ENCODE measurements around the gene ERC2.
"Not testable (repeated sequence)": the region's sequence is repeated elsewhere in the genome, so short reads cannot be mapped to it uniquely, and the experiment has no call there.

ERC2 gene

GRCh38 chr3:55875113-55875512, 593.2 kb downstream of the ERC2 start:
- Mint-ChIP-seq H3K27me3 (no peaks in the 10 kb centered on the region), H3K4me3 (no peak overlapping the region), H3K36me3 (no peaks in the 10 kb centered on the region), H3K9me3 (no peaks in the 10 kb centered on the region), H3K4me1 (no peaks in the 10 kb centered on the region), H3K27ac (no peak overlapping the region)
- no peak for DNase-seq (ENCODE audit: low spot score in 2 of 2)
- no peak for ATAC-seq (ENCODE audit: low read depth)

- ATAC-seq (ENCODE audit: low read depth) (no peak), DNase-seq (ENCODE audit: low spot score in 2 of 2) (no peak)
- Mint-ChIP-seq H3K9me3 (no peaks in the 10 kb centered on the region), H3K4me3 (no peak overlapping the region), H3K27ac (no peak overlapping the region), H3K36me3 (no peaks in the 10 kb centered on the region), H3K4me1 (no peaks in the 10 kb centered on the region), H3K27me3 (no peaks in the 10 kb centered on the region)
Observed at GRCh38 chr3:55873523-55874254, 594.6 kb downstream of the ERC2 start.

- H3K36me3 Mint-ChIP-seq, result no peaks in the 10 kb centered on the region
- no peaks in the 10 kb centered on the region for H3K4me1 Mint-ChIP-seq
- ATAC-seq (ENCODE audit: low read depth), result no peak
- no peak overlapping the region for H3K27ac Mint-ChIP-seq
- H3K4me3 Mint-ChIP-seq, result no peak overlapping the region
- H3K9me3 Mint-ChIP-seq, result no peaks in the 10 kb centered on the region
- DNase-seq (ENCODE audit: low spot score in 2 of 2), result no peak
- no peaks in the 10 kb centered on the region for H3K27me3 Mint-ChIP-seq
Observed at GRCh38 chr3:55870594-55870993, 597.7 kb downstream of the ERC2 start.

GRCh38 chr3:55868347-55868746, 599.9 kb downstream of the ERC2 start:
- H3K27ac Mint-ChIP-seq, result no peak overlapping the region
- no peaks in the 10 kb centered on the region for H3K4me1 Mint-ChIP-seq
- ATAC-seq (ENCODE audit: low read depth) (no peak), DNase-seq (ENCODE audit: low spot score in 2 of 2) (no peak)
- H3K9me3 Mint-ChIP-seq, result no peaks in the 10 kb centered on the region
- H3K27me3 Mint-ChIP-seq, result no peaks in the 10 kb centered on the region
- no peaks in the 10 kb centered on the region for H3K36me3 Mint-ChIP-seq
- H3K4me3 Mint-ChIP-seq, result no peak overlapping the region

GRCh38 chr3:55863028-55863427, 605.2 kb downstream of the ERC2 start:
- Mint-ChIP-seq H3K4me3 (no peak overlapping the region), H3K36me3 (no peaks in the 10 kb centered on the region), H3K9me3 (no peaks in the 10 kb centered on the region), H3K27me3 (no peaks in the 10 kb centered on the region), H3K4me1 (no peaks in the 10 kb centered on the region), H3K27ac (no peak overlapping the region)
- no peak for ATAC-seq (ENCODE audit: low read depth)
- DNase-seq (ENCODE audit: low spot score in 2 of 2), result no peak

- Mint-ChIP-seq H3K9me3 (no peaks in the 10 kb centered on the region), H3K27me3 (no peaks in the 10 kb centered on the region), H3K4me1 (no peaks in the 10 kb centered on the region), H3K27ac (no peak overlapping the region), H3K36me3 (no peaks in the 10 kb centered on the region), H3K4me3 (no peak overlapping the region)
- ATAC-seq (ENCODE audit: low read depth), result no peak
- DNase-seq (ENCODE audit: low spot score in 2 of 2), result no peak
Observed at GRCh38 chr3:55860049-55860721, 608.1 kb downstream of the ERC2 start.

- Mint-ChIP-seq H3K27me3 (no peaks in the 10 kb centered on the region), H3K4me3 (no peak overlapping the region), H3K36me3 (no peaks in the 10 kb centered on the region), H3K27ac (no peak overlapping the region), H3K9me3 (no peaks in the 10 kb centered on the region), H3K4me1 (no peaks in the 10 kb centered on the region)
- ATAC-seq (ENCODE audit: low read depth), result no peak
- DNase-seq (ENCODE audit: low spot score in 2 of 2), result no peak
Observed at GRCh38 chr3:55859305-55859704, 609.0 kb downstream of the ERC2 start.

- Mint-ChIP-seq H3K27ac (no peak overlapping the region), H3K9me3 (no peaks in the 10 kb centered on the region), H3K4me1 (no peaks in the 10 kb centered on the region), H3K36me3 (no peaks in the 10 kb centered on the region), H3K4me3 (no peak overlapping the region), H3K27me3 (no peaks in the 10 kb centered on the region)
- DNase-seq (ENCODE audit: low spot score in 2 of 2), result no peak
- no peak for ATAC-seq (ENCODE audit: low read depth)
Observed at GRCh38 chr3:55858727-55859126, 609.5 kb downstream of the ERC2 start.

- H3K36me3 Mint-ChIP-seq, result no peaks in the 10 kb centered on the region
- H3K4me3 Mint-ChIP-seq, result no peak overlapping the region
- H3K27ac Mint-ChIP-seq, result no peak overlapping the region
- no peaks in the 10 kb centered on the region for H3K4me1 Mint-ChIP-seq
- H3K9me3 Mint-ChIP-seq, result no peaks in the 10 kb centered on the region
- no peaks in the 10 kb centered on the region for H3K27me3 Mint-ChIP-seq
- no peak for ATAC-seq (ENCODE audit: low read depth)
- DNase-seq (ENCODE audit: low spot score in 2 of 2), result no peak
Observed at GRCh38 chr3:55858302-55858701, 610.0 kb downstream of the ERC2 start.

GRCh38 chr3:55857633-55858032, 610.6 kb downstream of the ERC2 start:
- no peak overlapping the region for H3K4me3 Mint-ChIP-seq
- DNase-seq (ENCODE audit: low spot score in 2 of 2), result no peak
- no peaks in the 10 kb centered on the region for H3K4me1 Mint-ChIP-seq
- no peak for ATAC-seq (ENCODE audit: low read depth)
- no peaks in the 10 kb centered on the region for H3K9me3 Mint-ChIP-seq
- H3K27ac Mint-ChIP-seq, result no peak overlapping the region
- H3K27me3 Mint-ChIP-seq, result no peaks in the 10 kb centered on the region
- no peaks in the 10 kb centered on the region for H3K36me3 Mint-ChIP-seq

GRCh38 chr3:55855311-55855710, 613.0 kb downstream of the ERC2 start:
- Mint-ChIP-seq H3K27me3 (no peaks in the 10 kb centered on the region), H3K9me3 (peaks cover 3% of the 10 kb centered on the region), H3K4me1 (no peaks in the 10 kb centered on the region), H3K36me3 (no peaks in the 10 kb centered on the region), H3K4me3 (no peak overlapping the region), H3K27ac (no peak overlapping the region)
- DNase-seq (ENCODE audit: low spot score in 2 of 2) (no peak), ATAC-seq (ENCODE audit: low read depth) (no peak)

- H3K27me3 Mint-ChIP-seq, result no peaks in the 10 kb centered on the region
- H3K4me3 Mint-ChIP-seq, result no peak overlapping the region
- peaks cover 3% of the 10 kb centered on the region for H3K9me3 Mint-ChIP-seq
- H3K4me1 Mint-ChIP-seq, result no peaks in the 10 kb centered on the region
- H3K36me3 Mint-ChIP-seq, result no peaks in the 10 kb centered on the region
- no peak for ATAC-seq (ENCODE audit: low read depth)
- no peak for DNase-seq (ENCODE audit: low spot score in 2 of 2)
- H3K27ac Mint-ChIP-seq, result no peak overlapping the region
Observed at GRCh38 chr3:55854494-55854893, 613.8 kb downstream of the ERC2 start.

GRCh38 chr3:55852326-55852725, 615.9 kb downstream of the ERC2 start:
- Mint-ChIP-seq H3K36me3 (no peaks in the 10 kb centered on the region), H3K27ac (no peak overlapping the region), H3K9me3 (peaks cover 3% of the 10 kb centered on the region), H3K27me3 (no peaks in the 10 kb centered on the region), H3K4me1 (no peaks in the 10 kb centered on the region), H3K4me3 (no peak overlapping the region)
- DNase-seq (ENCODE audit: low spot score in 2 of 2), result no peak
- no peak for ATAC-seq (ENCODE audit: low read depth)

- Mint-ChIP-seq H3K27me3 (no peaks in the 10 kb centered on the region), H3K4me1 (no peaks in the 10 kb centered on the region), H3K9me3 (peaks cover 5% of the 10 kb centered on the region), H3K36me3 (no peaks in the 10 kb centered on the region), H3K27ac (no peak overlapping the region), H3K4me3 (no peak overlapping the region)
- DNase-seq (ENCODE audit: low spot score in 2 of 2), result no peak
- ATAC-seq (ENCODE audit: low read depth), result no peak
Observed at GRCh38 chr3:55842204-55842603, 626.1 kb downstream of the ERC2 start.

- not testable (repeated sequence) for H3K27ac Mint-ChIP-seq; ATAC-seq (ENCODE audit: low read depth)
Observed at GRCh38 chr3:55831876-55832275, 636.4 kb downstream of the ERC2 start.

More at GRCh38 chr3:55831876-55832275, 636.4 kb downstream of the ERC2 start:
- not testable (repeated sequence) for H3K4me1 Mint-ChIP-seq; H3K27me3 Mint-ChIP-seq; H3K9me3 Mint-ChIP-seq; DNase-seq (ENCODE audit: low spot score in 2 of 2); H3K36me3 Mint-ChIP-seq; H3K4me3 Mint-ChIP-seq
